GM19193 (cell line): ENCODE results near the gene MANSC4.
A peak's percentile ranks its signal among the peaks of the same experiment; 100 is the strongest.

Experiments used
- POLR2A ChIP-seq: IDR thresholded peaks from 4 replicates; pipeline ENCODE4 v1.6.1; 2011; ENCODE audit not compliant: insufficient read depth, insufficient read length; ENCODE audit errors: extremely low read depth

The MANSC4 gene

DNA sequence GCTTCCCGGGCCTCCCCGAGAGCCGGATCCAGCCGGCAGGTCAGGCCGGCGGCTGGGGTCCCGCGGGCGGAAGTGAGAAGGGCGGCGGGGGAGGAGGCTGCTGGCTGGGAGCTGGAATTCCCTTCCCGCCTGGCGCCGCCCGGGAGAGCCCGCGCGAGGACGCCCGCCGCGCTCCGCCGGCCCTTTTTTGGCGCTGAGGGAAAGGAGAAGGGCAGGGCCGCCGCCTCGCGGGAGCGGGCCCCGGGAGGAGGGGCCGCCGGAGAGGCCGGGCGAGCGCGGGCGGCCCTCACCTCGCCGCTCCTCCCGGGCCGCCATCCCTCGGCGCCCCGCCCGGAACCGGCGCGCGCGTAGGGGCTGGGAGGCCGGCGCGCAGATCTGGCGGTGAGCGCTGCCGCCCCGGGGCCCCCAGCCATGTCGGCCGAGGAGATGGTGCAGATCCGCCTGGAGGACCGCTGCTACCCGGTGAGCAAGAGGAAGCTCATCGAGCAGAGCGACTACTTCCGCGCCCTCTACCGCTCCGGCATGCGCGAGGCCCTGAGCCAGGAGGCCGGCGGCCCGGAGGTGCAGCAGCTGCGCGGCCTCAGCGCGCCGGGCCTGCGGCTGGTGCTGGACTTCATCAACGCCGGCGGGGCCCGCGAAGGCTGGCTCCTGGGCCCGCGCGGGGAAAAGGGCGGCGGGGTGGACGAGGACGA is at the start of gene MANSC4, which contains the start of gene KLHL42:
Gene MANSC4 (minus strand): TSS at position 317 of the 692 bp plus-strand sequence. CDS start 8,960 bp downstream, outside the sequence.
Gene KLHL42 (plus strand): TSS at position 314 of the 692 bp plus-strand sequence. CDS start 98 bp downstream, at position 412.
- peak; percentile 74 for TF ChIP-seq POLR2A

DNA sequence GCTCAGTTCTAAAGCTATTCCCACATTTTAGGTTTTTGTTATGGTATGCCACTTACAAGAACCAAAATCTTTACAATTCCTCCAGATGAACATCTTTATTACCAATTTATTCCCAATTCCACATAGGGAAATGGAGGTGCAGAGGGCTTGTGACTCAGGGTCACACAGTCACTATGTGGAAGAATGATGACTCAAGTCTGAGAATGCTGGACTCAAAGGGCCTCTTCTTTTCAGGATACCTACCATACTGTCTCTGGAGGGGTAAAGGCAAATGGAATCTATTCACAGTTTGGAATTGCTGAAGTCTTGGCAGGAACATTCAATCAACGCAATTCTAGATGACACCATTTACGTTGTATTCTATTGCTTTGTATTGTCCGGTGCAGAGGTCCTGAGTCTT is 48.2 kb upstream of the MANSC4 start:
- no peak for TF ChIP-seq POLR2A

DNA sequence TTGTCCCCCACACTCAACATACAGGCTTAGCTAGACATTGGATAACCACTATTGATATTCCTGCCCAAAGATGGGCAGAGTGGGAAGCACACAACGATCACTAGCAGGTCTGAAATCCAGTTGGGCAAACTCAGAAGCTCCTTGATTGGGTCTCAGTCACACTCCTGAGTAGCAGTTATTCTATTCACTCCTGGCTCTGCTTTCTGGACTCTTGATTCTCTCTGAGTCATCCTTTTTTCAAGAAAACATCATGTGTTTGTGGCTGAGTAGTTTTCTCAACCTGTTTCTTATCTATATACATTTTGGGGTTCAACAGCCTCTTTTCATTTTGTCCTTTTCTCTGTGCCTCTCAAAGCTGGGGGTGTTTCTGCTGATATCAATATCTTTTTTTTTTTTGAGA is 46.0 kb upstream of the MANSC4 start:
- no peak for TF ChIP-seq POLR2A

DNA sequence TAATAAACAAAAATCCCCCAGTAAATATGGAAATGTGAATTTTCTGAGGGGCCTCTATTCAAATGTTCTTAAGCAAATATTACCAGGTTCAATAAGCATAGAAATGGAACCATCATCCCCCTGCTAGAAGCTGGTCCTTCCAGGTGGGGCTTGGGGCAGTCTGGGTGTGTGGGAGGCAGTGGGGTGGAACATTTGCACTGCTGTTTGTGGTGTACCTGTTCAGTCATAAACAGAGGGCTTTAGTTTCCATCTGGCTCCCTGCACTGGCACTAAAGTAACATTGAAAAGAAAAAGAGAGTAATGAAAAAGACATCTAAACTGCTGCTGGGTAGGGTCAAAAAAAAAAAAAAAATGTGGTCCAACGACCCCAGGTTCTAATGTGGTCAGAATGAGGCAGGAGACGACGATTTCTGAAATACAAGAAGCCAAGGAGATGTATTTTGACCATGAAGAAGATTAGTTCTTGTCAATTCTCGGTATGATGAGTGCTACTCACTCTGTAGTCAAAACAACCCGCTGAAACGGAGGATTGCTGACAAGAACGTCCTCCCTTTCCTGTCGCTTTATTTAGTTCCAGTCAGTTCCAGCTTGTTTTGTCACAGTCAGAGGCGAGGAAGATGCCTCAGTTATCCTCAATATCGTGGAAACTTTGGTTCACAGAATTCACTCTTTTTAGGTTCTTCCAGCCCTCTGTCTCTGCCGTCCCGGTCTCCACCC is 44.2 kb upstream of the MANSC4 start:
- no peak for TF ChIP-seq POLR2A

DNA sequence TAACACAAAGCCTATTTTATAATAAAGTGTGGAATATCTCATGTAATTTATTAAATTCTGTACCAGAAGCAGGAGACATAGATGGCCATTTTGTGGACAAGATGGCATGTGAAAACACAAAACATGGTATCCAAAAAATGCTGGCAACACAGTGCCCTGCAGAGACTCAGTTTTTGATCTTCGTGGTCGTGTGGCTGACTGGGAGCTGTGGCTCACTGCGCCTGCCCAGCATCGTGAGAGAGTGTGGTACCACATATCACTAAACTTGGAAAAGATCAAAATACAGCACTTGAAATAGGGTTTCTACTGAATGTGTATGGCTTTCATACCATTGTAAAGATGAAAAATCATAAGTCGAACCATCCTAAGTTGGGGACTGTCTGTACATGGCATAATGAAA is 43.0 kb upstream of the MANSC4 start:
- no peak for TF ChIP-seq POLR2A

DNA sequence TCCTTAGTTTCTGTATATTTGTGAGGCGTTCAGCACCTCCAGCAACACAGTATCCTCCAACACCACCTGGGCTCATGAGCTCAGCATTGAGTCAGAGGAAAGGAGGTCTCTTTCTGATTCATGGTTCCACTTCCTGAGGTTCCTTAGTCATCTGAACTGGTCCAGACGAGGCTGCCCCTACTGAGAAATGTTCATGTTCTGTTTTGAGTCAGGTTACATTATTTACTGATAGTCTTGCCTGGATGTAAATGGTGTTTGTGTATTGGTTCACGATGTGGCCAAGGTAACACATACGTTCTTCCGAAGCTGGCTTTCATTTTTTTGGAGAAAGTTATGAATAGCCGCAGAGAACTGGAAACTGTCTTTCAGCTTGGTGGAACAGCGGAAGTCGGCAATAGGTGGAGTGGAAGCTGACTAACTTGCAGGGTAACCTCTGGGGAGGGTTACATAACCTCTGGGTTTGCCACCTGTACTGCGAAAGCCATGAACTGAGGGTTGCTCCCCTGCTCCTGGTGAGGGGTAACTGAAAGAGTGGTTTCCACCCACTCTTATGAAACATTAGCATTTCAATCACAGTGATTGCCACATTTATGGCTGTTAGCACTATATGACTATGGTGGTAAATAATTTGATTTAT is 42.2 kb upstream of the MANSC4 start:
- TF ChIP-seq POLR2A: no peak

DNA sequence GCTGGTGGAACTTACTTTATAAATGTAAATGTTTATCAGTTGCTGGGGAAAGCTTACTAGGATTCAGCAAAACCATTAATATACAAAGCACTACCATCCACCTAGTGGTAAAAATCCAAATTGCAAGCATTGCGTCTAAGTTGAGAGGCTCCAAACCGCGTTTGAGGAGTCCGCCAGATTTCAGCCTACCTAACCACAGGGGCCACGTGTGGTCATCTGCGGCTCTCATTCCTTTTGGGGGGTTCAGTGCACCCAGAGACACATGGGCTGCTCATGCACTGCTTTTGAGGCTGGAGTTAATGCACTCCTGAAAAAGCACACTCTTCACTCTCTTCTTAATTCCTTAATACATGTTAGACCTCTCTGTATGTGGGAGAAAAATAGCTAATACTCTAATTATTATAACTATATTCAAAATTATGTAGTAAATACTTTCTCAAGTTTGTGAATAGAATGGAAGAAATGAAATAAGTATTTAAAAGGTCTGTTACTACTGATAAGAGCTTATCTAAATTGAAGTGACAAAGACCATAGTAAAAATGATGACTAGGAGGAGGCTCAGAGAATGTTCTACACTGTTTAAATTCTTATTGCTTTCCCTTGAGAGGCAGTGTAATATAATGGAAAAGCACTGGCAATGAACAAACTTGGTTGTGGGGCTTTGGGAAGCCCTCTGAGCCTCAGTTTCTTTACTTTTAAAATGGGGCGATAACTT is 41.4 kb upstream of the MANSC4 start:
- no peak for TF ChIP-seq POLR2A

DNA sequence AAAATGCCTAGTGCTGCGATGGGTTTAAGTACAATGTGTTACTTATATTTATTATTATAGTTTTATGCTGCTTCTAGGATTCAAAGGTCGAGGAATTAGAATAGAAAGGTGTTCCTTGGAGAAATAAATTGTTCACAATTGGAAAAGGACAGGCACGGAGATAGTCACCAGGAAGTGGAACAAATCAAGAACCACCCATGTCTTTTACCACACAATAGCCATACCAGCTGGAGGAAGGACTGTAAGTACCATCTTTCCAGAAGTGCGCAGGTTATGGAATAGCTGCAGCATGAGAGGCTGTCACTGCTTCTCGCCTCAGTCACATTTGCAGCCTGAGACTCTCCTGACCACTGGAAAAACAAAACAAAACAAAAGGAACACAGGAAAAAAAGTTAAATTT is 40.5 kb upstream of the MANSC4 start:
- TF ChIP-seq POLR2A: no peak

DNA sequence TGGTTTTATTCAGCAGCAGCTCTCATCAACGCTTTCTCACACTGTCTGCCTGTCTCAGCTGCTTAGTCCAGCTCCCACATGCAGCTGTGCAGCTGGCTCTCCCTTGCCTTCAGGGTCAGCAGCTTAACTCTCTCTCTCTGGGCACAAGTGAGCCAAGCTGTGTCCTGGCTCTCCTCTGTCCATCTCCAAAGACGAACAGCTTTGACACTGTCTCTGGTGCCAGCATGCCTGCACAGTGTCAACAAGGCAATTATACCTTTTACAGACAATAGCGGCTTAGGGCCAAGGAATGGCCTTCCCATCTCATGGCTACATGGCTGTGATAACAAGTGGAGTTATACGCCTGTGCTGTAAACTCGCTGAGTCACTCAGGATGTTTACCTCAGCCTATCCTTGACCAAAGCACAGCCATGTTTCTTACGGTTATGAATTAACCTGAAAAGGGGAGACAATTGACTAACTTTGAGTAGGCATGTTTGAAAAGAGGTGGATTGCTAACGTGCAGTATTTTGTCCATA is 38.4 kb upstream of the MANSC4 start:
- TF ChIP-seq POLR2A: no peak

DNA sequence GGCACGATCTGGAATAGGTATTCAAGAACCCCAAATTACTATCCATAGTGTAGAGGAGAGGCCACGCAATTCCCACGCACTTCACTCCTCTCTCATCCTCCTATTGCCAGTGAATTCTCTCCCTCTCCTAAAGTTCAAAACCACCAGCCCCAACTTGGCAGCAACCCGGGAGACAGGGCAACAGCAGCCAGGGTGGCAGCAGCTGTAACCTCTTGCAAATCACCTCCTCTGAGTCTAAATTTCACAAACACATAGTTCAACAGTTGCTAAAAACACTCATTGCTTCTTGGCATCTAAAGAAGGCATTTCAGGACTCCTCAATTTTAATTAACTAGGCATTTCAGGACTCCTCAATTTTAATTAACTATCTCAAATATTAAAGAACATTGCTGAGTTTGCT is 37.7 kb upstream of the MANSC4 start:
- no peak for TF ChIP-seq POLR2A

DNA sequence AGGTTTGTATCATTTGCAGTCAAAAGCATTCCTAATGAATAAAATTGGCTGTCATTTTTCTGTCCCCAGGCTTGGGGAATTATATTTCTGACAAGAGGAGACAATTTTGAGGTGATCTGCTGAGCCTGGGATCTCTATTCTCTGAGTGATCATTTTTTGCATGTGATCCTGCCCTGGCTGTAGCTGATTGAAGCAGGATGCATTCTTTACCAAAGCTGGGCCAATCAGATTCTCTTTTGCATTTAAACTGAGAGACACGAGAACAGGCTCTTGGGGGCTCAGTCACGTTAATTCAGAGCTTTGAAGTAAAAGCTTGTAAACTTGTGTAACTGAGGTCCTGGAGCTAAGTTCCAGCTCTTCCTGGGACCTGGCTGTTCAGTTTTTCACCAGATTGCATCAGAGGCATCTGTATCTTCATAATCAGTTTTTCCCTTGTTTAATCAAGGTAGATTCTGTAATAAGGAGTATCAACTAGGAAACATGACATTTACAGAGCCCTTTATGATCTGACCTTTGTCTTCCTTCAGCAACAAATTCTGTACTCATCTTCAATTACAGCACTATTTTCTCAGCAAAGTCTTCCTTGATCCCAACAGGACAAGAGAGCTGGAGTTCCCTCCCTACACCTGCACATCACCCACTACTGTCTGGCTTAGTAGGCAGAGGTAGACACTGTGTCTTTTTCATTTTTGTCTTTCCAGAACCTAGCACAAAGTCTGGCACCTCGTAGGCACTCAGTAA is 35.0 kb upstream of the MANSC4 start:
- no peak for TF ChIP-seq POLR2A

DNA sequence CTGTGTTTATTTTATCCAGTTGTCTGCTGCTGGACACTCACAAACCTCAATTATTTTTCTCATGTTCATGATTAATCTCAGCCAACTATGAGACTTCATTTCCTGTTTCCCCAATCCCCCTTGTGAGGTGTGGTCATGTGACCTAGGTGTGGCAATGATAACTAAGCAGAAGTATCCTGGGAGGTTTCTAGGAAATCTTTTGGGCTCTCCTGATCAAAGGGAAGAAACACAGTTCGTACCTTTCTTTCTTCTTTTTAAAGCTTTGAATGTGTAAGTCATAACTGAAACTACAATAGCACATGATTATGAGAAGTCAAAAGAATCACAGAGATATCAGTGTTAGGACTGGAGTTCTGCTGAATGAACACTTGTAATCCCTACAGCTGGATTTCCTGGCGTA is 34.4 kb upstream of the MANSC4 start:
- no peak for TF ChIP-seq POLR2A

DNA sequence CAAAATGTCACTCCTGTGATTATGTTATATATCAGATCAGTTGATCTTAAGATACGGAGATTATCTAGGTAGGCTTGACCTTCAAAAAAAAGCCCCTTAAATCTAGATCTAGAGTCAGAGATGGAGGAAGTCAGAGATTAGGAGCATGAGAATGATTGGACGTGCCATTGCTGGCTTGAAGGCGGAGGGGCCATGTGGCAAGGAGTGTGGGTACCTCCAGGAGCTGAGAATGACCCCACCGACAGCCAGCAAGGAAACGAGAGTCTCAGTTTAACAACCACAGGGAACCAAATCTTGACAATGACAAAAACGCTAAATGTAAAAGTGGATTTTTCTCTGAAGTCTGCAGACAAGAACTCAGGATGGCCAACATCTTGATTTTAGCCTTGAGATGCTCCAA is 32.5 kb upstream of the MANSC4 start:
- TF ChIP-seq POLR2A: no peak

DNA sequence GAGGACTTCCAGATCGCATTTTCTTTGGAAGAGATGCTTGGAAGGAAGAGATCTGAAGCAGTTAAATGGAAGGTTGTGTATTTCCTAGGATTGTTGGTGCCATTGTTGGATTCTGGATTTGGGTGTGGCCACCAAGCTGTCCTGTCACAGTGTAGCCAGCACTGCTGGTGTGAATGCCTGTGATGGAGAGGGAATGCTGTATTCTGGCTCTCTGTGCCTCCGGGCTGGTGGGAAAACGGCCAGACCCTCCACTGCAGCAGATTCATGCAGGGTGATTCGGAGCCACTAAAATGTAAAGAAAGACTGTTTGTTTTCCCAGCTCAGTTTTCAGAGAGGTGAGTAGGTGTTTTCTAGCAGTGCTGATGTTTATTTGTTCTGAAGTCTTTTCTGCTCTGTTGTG is 30.7 kb upstream of the MANSC4 start:
- no peak for TF ChIP-seq POLR2A
